Stimulated activated CD4-positive, alpha-beta T cell treated with anti-CD3 and anti-CD28 coated beads, Interleukin-12 subunit alpha, Interleukin-12 subunit beta, amount 100 ng/mL, for 24 hours (primary cell): ENCODE results near the gene PPL.
"Not testable (repeated sequence)": the region's sequence is repeated elsewhere in the genome, so short reads cannot be mapped to it uniquely, and the experiment has no call there.

Experiments
- DNase-seq, 2 experiments: peaks; one replicate each; pipeline ENCODE4 v3.0.0-alpha.2; 2020; ENCODE audit warnings: low read depth in 2 of 2

PPL gene

GRCh38 chr16:4935241-4935855 lies 1.6 kb downstream of the PPL start:
- no peak for DNase-seq

DNA sequence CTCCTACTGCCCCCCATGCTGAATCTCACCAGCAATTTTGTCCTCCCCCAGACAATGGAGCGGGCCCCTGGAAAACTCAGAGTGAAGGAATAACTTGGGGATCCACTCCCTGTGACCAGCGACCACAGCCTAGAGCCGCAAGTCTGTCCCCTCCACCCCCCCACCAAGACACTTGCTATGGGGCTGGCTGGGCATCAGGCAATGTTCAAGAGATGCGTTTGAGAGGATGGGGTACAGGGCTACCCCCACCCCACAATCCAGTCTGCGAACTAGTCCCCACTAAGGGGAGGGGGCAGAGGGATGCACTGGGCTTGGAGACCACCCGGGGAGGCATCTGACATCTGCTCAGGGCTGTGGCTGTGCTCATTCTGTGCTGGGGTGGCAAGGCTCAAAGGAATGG lies 2.4 kb downstream of the PPL start:
- DNase-seq, result no peak

DNA sequence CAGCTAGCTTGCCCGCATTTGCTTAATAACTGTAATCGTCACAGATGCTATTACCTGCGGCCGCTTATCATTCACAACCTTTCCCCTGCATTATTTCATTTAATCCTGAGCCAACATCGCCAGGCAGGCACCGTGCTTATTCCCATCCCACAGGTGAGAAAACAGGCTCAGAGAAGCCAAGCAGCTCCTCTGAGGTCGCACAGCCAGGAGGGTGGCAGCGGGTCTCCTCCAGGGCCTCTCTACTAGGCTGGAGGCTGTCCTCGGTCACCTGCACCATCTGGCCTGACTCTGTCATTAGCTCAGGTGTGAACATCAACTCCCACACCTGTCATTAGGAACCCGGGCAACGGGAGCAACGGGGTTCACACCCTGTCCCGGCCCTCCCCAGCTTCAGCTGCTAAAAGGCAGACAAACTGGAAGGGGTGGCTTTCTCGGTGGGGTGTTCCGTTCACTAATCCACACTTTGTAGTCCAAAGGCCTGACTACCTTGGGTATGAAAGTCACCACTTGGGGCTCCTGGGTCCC lies 3.0 kb downstream of the PPL start:
- DNase-seq, result no peak

GRCh38 chr16:4933433-4933832 lies 3.5 kb downstream of the PPL start:
- DNase-seq, result no peak

DNA sequence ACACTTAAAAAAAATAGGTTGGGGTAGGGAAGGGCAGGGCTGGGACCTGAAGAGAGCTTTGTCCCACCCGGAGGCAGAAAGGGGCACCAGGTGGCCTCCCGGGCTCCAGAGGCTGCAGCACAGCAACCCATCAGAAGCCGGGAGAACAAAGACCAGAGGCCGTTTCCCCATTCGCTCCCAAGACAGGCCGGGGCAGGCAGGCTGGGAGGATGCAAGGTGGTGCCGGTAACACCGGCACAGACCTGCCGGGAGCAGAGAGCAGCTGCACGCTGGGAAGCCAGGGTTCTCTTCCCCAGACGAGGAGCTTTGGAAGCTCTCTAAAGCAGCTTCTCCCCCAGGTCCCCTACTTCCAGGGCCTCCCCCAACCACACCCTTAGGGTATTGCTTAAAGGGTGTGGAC lies 5.6 kb downstream of the PPL start:
- no peak for DNase-seq

GRCh38 chr16:4929619-4930018 lies 7.3 kb downstream of the PPL start:
- DNase-seq, result not testable (repeated sequence)

GRCh38 chr16:4928227-4928626 lies 8.7 kb downstream of the PPL start:
- DNase-seq, result no peak

GRCh38 chr16:4927661-4928060 lies 9.3 kb downstream of the PPL start:
- DNase-seq, result no peak

DNA sequence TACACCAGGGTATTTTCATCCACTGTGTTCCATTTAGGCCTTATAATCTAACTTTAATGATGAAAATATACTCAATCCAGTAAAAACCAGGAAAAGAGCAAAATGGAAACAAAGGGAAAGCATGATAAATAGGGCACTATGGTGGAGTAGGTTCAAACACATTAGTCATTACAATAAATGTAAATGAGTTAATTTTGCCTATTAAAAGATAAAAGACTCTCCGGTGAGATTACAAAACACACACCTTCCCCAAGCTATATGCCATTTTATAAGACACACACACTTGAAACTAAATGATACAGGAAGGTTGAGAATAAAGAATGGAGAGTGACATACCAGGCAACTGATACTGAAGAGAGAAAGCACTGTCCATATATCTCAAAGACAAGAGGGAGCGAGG lies 10.0 kb downstream of the PPL start:
- DNase-seq, result no peak

GRCh38 chr16:4925791-4926190 lies 11.2 kb downstream of the PPL start:
- no peak for DNase-seq

GRCh38 chr16:4925293-4925607 lies 11.7 kb downstream of the PPL start:
- DNase-seq, result no peak

- no peak for DNase-seq
Observed at GRCh38 chr16:4924593-4925292, 12.2 kb downstream of the PPL start.

- no peak for DNase-seq
Observed at GRCh38 chr16:4923853-4924252, 13.1 kb downstream of the PPL start.

DNA sequence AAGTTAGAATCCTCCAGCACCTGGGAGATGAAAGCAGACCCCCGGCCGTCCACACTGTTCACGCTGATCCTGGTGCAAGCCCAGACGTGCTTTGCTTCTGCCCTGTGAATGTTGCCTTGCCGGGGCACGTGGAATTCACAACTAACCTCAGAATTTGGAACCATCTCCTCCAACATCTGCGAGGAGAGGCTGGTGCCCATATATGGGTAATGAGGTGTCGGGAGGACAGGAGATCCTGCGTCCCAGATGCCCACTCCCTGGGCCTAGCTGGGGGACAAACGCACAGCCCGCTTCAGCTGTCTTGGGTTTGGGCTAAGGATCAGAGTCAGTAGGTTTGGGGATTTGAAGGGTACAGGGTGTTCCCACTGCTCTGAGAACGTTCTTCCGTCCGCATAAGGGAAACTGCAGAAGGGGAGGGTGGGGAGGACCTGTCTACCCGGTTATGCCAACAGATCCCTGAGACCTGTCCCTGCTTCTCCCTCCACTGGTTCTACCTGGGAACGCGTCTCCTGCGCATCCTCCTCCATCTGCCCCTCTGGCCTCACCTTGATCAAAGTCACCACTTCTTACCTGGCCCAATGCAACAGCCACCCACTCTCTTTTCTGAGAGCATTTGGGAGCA lies 14.1 kb downstream of the PPL start:
- no peak for DNase-seq

DNA sequence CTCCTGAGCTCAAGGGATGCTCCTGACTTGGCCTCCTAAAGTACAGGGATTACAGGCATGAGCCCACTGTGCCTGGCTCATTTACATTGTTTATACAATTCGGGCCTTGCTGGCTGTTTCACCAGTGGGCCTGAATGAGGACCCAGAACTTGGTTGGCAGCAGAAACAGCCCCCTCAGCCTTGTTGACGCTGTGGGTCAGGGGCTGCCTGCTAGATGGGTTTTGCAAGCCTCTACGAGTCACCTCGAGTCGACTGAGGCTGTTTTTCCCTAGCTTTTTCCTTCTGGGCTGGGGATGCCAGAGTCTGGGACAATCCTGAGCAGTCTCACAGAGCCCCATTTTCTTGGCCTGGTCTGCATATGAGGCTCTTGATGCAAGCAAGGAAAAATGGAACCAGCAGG lies 16.1 kb downstream of the PPL start:
- DNase-seq, result no peak

- no peak for DNase-seq
Observed at GRCh38 chr16:4918781-4919251, 18.1 kb downstream of the PPL start.

GRCh38 chr16:4917117-4917516 lies 19.8 kb downstream of the PPL start:
- no peak for DNase-seq

DNA sequence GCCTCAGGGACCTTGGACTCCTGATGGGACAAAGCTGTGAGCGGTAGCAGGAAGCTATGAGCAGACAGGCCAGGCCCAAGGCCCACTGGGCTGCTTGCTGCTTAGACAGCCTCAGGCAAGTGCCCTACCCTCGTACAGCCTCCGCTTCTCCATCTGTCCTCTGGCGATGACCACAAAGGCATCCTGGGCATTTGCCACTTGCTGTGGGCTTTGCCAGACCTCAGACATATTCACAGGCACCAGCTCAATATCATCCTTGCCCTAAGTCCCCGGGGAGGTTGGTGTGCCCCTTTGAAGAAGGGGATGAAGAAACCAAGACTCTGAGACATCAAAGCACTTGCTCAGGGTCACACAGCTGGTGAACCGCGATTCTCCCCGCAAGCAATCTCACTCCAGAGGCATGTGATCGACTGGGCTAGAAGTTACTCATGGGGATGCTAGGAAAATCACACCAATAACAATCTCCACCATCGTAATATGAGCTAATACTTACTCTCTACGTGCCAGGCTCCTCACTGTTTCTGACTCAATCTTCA lies 21.7 kb downstream of the PPL start:
- no peak for DNase-seq

- DNase-seq, result no peak
Observed at GRCh38 chr16:4914528-4915225, 22.3 kb downstream of the PPL start.

GRCh38 chr16:4913774-4914525 lies 23.0 kb downstream of the PPL start:
- no peak for DNase-seq

GRCh38 chr16:4913130-4913773 lies 23.7 kb downstream of the PPL start:
- no peak for DNase-seq
